HEK293 (cell line): ENCODE measurements around the gene FANCC.

Source experiments
- CTCF ChIA-PET: fragments of 350-600 bp; formaldehyde crosslinking; extraction: SDS; loops from one replicate; lab custom pipeline; 2021; ENCODE audit warnings: antibody characterized with exemption; lab: Yijun Ruan, JAX
- POLR2A ChIA-PET: fragments of 300-600 bp; formaldehyde crosslinking; extraction: SDS; loops from one replicate; lab custom pipeline; 2020; ENCODE audit warnings: antibody characterized with exemption, inconsistent platforms; lab: Yijun Ruan, JAX
- H3K27ac ChIP-seq: fragments of 200-500 bp; sonication (Bioruptor generic); 2 replicates; pipeline ENCODE4 v1.5.1; 2014; ENCODE audit warnings: low read depth, low read length, control low read depth, inconsistent platforms; ENCODE audit errors: extremely low read depth
- H3K36me3 ChIP-seq, 2 experiments: fragments of 200-500 bp in 1 of 2; sonication (Bioruptor generic) in 1 of 2; 1 replicate in 1 of 2; 2 replicates in 1 of 2; pipeline ENCODE4 v1.5.1; 2014 to 2017; ENCODE audit warnings: inconsistent platforms in 2 of 2, low read length in 2 of 2; ENCODE audit not compliant: control insufficient read depth in 2 of 2, insufficient read depth in 1 of 2
- H3K4me1 ChIP-seq: fragments of 200-500 bp; sonication (Bioruptor generic); 2 replicates; pipeline ENCODE4 v1.5.1; 2014; ENCODE audit warnings: mild to moderate bottlenecking, low read length, inconsistent platforms; ENCODE audit not compliant: control insufficient read depth, insufficient read depth
- H3K4me3 ChIP-seq: 2 replicates; pipeline ENCODE4 v1.5.1; 2011; ENCODE audit warnings: low read depth, mild to moderate bottlenecking, control low read depth, low read length, moderate library complexity
- H3K9me3 ChIP-seq: fragments of 200-500 bp; sonication (Bioruptor generic); 2 replicates; pipeline ENCODE4 v1.5.1; 2014; ENCODE audit warnings: low read depth, low read length, inconsistent platforms; ENCODE audit not compliant: control insufficient read depth, insufficient read depth
- BCL11A ChIP-seq: fragments of 450-650 bp; formaldehyde crosslinking; IDR thresholded peaks from 2 replicates; pipeline ENCODE4 v1.5.1; 2016; ENCODE audit warnings: low read depth, missing biosample characterization, missing genetic modification characterization
- GLI4 ChIP-seq: fragments of 450-650 bp; formaldehyde crosslinking; IDR thresholded peaks from 2 replicates; pipeline ENCODE4 v1.5.1; 2016; ENCODE audit warnings: missing biosample characterization, missing genetic modification characterization
- HOXD13 ChIP-seq: sonication (generic); formaldehyde crosslinking; IDR thresholded peaks from 2 replicates; pipeline ENCODE4 v1.8.0; 2022; ENCODE audit warnings: missing genetic modification reagents, borderline replicate concordance
- KLF16 ChIP-seq: fragments of 450-650 bp; formaldehyde crosslinking; IDR thresholded peaks from 2 replicates; pipeline ENCODE4 v1.5.1; 2017; ENCODE audit warnings: missing biosample characterization, missing genetic modification characterization
- MEIS1 ChIP-seq: sonication (generic); formaldehyde crosslinking; IDR thresholded peaks from 2 replicates; pipeline ENCODE4 v1.8.1; 2022; ENCODE audit warnings: missing genetic modification reagents, mild to moderate bottlenecking, borderline replicate concordance
- REPIN1 ChIP-seq: fragments of 450-650 bp; formaldehyde crosslinking; IDR thresholded peaks from 2 replicates; pipeline ENCODE4 v1.5.1; 2017; ENCODE audit warnings: missing biosample characterization, missing genetic modification characterization, low read depth
- ZBTB20 ChIP-seq: fragments of 450-650 bp; formaldehyde crosslinking; IDR thresholded peaks from 2 replicates; pipeline ENCODE4 v1.5.1; 2016; ENCODE audit warnings: missing biosample characterization, missing genetic modification characterization
- ZBTB7A ChIP-seq: fragments of 450-650 bp; formaldehyde crosslinking; IDR thresholded peaks from 2 replicates; pipeline ENCODE4 v1.5.1; 2016; ENCODE audit warnings: low read depth, missing biosample characterization, missing genetic modification characterization
- ZFHX2 ChIP-seq: fragments of 450-650 bp; formaldehyde crosslinking; conservative IDR thresholded peaks from 2 replicates; pipeline ENCODE4 v1.5.1; 2016; ENCODE audit warnings: missing biosample characterization, missing genetic modification characterization
- ZFP41 ChIP-seq: fragments of 450-650 bp; formaldehyde crosslinking; IDR thresholded peaks from 2 replicates; pipeline ENCODE4 v1.5.1; 2016; ENCODE audit warnings: missing biosample characterization, missing genetic modification characterization, borderline replicate concordance
- ZNF2 ChIP-seq: fragments of 450-650 bp; formaldehyde crosslinking; IDR thresholded peaks from 2 replicates; pipeline ENCODE4 v1.5.1; 2016; ENCODE audit warnings: missing biosample characterization, missing genetic modification characterization
- ZNF211 ChIP-seq: fragments of 450-650 bp; formaldehyde crosslinking; IDR thresholded peaks from 2 replicates; pipeline ENCODE4 v1.5.1; 2016; ENCODE audit warnings: low read depth, missing biosample characterization, missing genetic modification characterization
- ZNF223 ChIP-seq: fragments of 450-650 bp; formaldehyde crosslinking; IDR thresholded peaks from 2 replicates; pipeline ENCODE4 v1.5.1; 2016; ENCODE audit warnings: missing biosample characterization, missing genetic modification characterization
- ZNF37A ChIP-seq: fragments of 450-650 bp; IDR thresholded peaks from 2 replicates; pipeline ENCODE4 v1.5.1; 2018; ENCODE audit warnings: missing biosample characterization, missing genetic modification characterization
- ZNF416 ChIP-seq: fragments of 450-650 bp; formaldehyde crosslinking; IDR thresholded peaks from 2 replicates; pipeline ENCODE4 v1.5.1; 2016; ENCODE audit warnings: missing biosample characterization, missing genetic modification characterization
- ZNF423 ChIP-seq: fragments of 450-650 bp; formaldehyde crosslinking; IDR thresholded peaks from 2 replicates; pipeline ENCODE4 v1.5.1; 2016; ENCODE audit warnings: missing biosample characterization, missing genetic modification characterization
- ZNF677 ChIP-seq: fragments of 450-650 bp; IDR thresholded peaks from 2 replicates; pipeline ENCODE4 v1.5.0; 2018; ENCODE audit warnings: missing biosample characterization, mild to moderate bottlenecking, missing genetic modification characterization, moderate library complexity
- ZNF792 ChIP-seq: fragments of 450-650 bp; formaldehyde crosslinking; IDR thresholded peaks from 2 replicates; pipeline ENCODE4 v1.5.1; 2016; ENCODE audit warnings: missing biosample characterization, missing genetic modification characterization
- ZNF843 ChIP-seq: fragments of 450-650 bp; formaldehyde crosslinking; IDR thresholded peaks from 2 replicates; pipeline ENCODE4 v1.5.1; 2016; ENCODE audit warnings: missing biosample characterization, missing genetic modification characterization
- ZXDB ChIP-seq: fragments of 450-650 bp; formaldehyde crosslinking; IDR thresholded peaks from 2 replicates; pipeline ENCODE4 v1.5.1; 2016; ENCODE audit warnings: missing biosample characterization, missing genetic modification characterization
- TF ChIP-seq, protein P1 (sequence below): fragments of 450-650 bp; formaldehyde crosslinking; IDR thresholded peaks from 2 replicates; pipeline ENCODE4 v1.5.1; 2016; ENCODE audit warnings: missing biosample characterization, missing genetic modification characterization
- TF ChIP-seq, protein P2 (sequence below): sonication (generic); formaldehyde crosslinking; IDR thresholded peaks from 2 replicates; pipeline ENCODE4 v1.8.1; 2022; ENCODE audit warnings: mild to moderate bottlenecking, moderate library complexity, missing genetic modification reagents
- TF ChIP-seq, protein P3 (sequence below): fragments of 450-650 bp; formaldehyde crosslinking; IDR thresholded peaks from 2 replicates; pipeline ENCODE4 v1.5.1; 2017; ENCODE audit warnings: missing biosample characterization, missing genetic modification characterization
- TF ChIP-seq, protein P4 (sequence below): fragments of 450-650 bp; formaldehyde crosslinking; optimal IDR thresholded peaks from 2 replicates; pipeline ENCODE3; 2016; ENCODE audit warnings: missing biosample characterization, mild to moderate bottlenecking, missing genetic modification characterization
- TF ChIP-seq, protein P5 (sequence below): fragments of 450-650 bp; formaldehyde crosslinking; IDR thresholded peaks from 2 replicates; pipeline ENCODE4 v1.5.1; 2016; ENCODE audit warnings: missing biosample characterization, missing genetic modification characterization
- TF ChIP-seq, protein P6 (sequence below): fragments of 450-650 bp; formaldehyde crosslinking; conservative IDR thresholded peaks from 2 replicates; pipeline ENCODE4 v1.5.1; 2016; ENCODE audit warnings: low read depth, missing biosample characterization, missing genetic modification characterization

FANCC gene

GRCh38 chr9:95099321-95100070 is 218.0 kb downstream of the FANCC start (continued):
- TF ChIP-seq, protein P1, sequence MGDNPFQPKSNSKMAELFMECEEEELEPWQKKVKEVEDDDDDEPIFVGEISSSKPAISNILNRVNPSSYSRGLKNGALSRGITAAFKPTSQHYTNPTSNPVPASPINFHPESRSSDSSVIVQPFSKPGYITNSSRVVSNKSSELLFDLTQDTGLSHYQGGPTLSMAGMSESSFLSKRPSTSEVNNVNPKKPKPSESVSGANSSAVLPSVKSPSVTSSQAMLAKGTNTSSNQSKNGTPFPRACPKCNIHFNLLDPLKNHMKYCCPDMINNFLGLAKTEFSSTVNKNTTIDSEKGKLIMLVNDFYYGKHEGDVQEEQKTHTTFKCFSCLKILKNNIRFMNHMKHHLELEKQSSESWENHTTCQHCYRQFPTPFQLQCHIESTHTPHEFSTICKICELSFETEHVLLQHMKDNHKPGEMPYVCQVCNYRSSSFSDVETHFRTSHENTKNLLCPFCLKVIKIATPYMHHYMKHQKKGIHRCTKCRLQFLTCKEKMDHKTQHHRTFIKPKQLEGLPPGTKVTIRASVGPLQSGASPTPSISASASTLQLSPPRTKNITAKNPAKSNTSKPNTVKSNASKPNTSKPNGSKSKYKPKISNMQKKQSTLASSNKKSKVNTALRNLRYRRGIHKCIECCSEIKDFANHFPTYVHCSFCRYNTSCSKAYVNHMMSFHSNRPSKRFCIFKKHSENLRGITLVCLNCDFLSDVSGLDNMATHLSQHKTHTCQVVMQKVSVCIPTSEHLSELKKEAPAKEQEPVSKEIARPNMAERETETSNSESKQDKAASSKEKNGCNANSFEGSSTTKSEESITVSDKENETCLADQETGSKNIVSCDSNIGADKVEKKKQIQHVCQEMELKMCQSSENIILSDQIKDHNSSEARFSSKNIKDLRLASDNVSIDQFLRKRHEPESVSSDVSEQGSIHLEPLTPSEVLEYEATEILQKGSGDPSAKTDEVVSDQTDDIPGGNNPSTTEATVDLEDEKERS, result no peak
- TF ChIP-seq, protein P2, sequence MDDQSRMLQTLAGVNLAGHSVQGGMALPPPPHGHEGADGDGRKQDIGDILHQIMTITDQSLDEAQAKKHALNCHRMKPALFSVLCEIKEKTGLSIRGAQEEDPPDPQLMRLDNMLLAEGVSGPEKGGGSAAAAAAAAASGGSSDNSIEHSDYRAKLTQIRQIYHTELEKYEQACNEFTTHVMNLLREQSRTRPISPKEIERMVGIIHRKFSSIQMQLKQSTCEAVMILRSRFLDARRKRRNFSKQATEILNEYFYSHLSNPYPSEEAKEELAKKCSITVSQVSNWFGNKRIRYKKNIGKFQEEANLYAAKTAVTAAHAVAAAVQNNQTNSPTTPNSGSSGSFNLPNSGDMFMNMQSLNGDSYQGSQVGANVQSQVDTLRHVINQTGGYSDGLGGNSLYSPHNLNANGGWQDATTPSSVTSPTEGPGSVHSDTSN (CRISPR knock-in tag), result no peak
- no peak for TF ChIP-seq ZFP41 (tag by site-specific recombination)
- no peak for TF ChIP-seq ZBTB20 (tag by site-specific recombination)
- TF ChIP-seq ZNF423 (tag by site-specific recombination), result no peak
- TF ChIP-seq BCL11A, result no peak
- TF ChIP-seq, protein P3, sequence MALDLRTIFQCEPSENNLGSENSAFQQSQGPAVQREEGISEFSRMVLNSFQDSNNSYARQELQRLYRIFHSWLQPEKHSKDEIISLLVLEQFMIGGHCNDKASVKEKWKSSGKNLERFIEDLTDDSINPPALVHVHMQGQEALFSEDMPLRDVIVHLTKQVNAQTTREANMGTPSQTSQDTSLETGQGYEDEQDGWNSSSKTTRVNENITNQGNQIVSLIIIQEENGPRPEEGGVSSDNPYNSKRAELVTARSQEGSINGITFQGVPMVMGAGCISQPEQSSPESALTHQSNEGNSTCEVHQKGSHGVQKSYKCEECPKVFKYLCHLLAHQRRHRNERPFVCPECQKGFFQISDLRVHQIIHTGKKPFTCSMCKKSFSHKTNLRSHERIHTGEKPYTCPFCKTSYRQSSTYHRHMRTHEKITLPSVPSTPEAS (tag by site-specific recombination), result no peak
- TF ChIP-seq ZNF843 (tag by site-specific recombination), result no peak
- no peak for TF ChIP-seq ZNF37A
- TF ChIP-seq ZFHX2 (tag by site-specific recombination), result no peak
- TF ChIP-seq HOXD13 (CRISPR knock-in tag), result no peak
- no peak for TF ChIP-seq KLF16 (tag by site-specific recombination)
- TF ChIP-seq, all 188 proteins: peak for 0

GRCh38 chr9:95098391-95098921 is 219.1 kb downstream of the FANCC start:
- no peaks in the 10 kb centered on the region for H3K9me3 ChIP-seq
- TF ChIP-seq ZXDB (tag by site-specific recombination) (no peak), ZNF677 (tag by site-specific recombination) (no peak), GLI4 (tag by site-specific recombination) (no peak), MEIS1 (CRISPR knock-in tag) (no peak), ZNF416 (tag by site-specific recombination) (no peak), ZNF211 (tag by site-specific recombination) (no peak), ZNF2 (tag by site-specific recombination) (no peak), REPIN1 (tag by site-specific recombination) (no peak), ZNF223 (tag by site-specific recombination) (no peak), ZBTB7A (tag by site-specific recombination) (no peak), ZNF792 (tag by site-specific recombination) (no peak)
- TF ChIP-seq, protein P4, sequence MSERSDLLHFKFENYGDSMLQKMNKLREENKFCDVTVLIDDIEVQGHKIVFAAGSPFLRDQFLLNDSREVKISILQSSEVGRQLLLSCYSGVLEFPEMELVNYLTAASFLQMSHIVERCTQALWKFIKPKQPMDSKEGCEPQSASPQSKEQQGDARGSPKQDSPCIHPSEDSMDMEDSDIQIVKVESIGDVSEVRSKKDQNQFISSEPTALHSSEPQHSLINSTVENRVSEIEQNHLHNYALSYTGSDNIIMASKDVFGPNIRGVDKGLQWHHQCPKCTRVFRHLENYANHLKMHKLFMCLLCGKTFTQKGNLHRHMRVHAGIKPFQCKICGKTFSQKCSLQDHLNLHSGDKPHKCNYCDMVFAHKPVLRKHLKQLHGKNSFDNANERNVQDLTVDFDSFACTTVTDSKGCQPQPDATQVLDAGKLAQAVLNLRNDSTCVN, result no peak
- TF ChIP-seq, protein P5, sequence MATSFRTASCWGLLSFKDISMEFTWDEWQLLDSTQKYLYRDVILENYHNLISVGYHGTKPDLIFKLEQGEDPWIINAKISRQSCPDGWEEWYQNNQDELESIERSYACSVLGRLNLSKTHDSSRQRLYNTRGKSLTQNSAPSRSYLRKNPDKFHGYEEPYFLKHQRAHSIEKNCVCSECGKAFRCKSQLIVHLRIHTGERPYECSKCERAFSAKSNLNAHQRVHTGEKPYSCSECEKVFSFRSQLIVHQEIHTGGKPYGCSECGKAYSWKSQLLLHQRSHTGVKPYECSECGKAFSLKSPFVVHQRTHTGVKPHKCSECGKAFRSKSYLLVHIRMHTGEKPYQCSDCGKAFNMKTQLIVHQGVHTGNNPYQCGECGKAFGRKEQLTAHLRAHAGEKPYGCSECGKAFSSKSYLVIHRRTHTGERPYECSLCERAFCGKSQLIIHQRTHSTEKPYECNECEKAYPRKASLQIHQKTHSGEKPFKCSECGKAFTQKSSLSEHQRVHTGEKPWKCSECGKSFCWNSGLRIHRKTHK (tag by site-specific recombination), result no peak
- TF ChIP-seq, protein P6, sequence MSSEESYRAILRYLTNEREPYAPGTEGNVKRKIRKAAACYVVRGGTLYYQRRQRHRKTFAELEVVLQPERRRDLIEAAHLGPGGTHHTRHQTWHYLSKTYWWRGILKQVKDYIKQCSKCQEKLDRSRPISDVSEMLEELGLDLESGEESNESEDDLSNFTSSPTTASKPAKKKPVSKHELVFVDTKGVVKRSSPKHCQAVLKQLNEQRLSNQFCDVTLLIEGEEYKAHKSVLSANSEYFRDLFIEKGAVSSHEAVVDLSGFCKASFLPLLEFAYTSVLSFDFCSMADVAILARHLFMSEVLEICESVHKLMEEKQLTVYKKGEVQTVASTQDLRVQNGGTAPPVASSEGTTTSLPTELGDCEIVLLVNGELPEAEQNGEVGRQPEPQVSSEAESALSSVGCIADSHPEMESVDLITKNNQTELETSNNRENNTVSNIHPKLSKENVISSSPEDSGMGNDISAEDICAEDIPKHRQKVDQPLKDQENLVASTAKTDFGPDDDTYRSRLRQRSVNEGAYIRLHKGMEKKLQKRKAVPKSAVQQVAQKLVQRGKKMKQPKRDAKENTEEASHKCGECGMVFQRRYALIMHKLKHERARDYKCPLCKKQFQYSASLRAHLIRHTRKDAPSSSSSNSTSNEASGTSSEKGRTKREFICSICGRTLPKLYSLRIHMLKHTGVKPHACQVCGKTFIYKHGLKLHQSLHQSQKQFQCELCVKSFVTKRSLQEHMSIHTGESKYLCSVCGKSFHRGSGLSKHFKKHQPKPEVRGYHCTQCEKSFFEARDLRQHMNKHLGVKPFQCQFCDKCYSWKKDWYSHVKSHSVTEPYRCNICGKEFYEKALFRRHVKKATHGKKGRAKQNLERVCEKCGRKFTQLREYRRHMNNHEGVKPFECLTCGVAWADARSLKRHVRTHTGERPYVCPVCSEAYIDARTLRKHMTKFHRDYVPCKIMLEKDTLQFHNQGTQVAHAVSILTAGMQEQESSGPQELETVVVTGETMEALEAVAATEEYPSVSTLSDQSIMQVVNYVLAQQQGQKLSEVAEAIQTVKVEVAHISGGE (tag by site-specific recombination), result no peak
- POLR2A ChIA-PET, result no interaction called here
- no peak overlapping the region for H3K4me3 ChIP-seq
- H3K36me3 ChIP-seq, result peaks cover 0 to 26% of the 10 kb centered on the region in 2 experiments; a peak in 1 of 3 replicates
- no peak overlapping the region for H3K27ac ChIP-seq
- CTCF ChIA-PET, result no interaction called here
- no peaks in the 10 kb centered on the region for H3K4me1 ChIP-seq
